BJ (cell line): Measurements from ENCODE around the gene CELA1. TPM values are rescaled to one million over a fixed set of nuclear protein-coding genes. Genes with fewer than 3 reads are reported as not detected.
"Not testable (repeated sequence)": the region's sequence is repeated elsewhere in the genome, so short reads cannot be mapped to it uniquely, and the experiment has no call there.

ENCODE experiments used
- CTCF ChIA-PET: fragments of 350-600 bp; formaldehyde crosslinking; extraction: SDS; loops from one replicate; lab custom pipeline; 2021; ENCODE audit warnings: antibody characterized with exemption, inconsistent platforms; lab: Yijun Ruan, JAX
- POLR2A ChIA-PET: fragments of 300-600 bp; sonication (Branson Sonifier 250); formaldehyde crosslinking; extraction: SDS; loops from one replicate; lab custom pipeline; 2021; ENCODE audit warnings: antibody characterized with exemption; lab: Charles Lee
- DNase-seq: peaks from one replicate; pipeline ENCODE4 v3.0.0-alpha.2; 2011; ENCODE audit warnings: low read depth
- H3K27me3 ChIP-seq: 2 replicates; pipeline ENCODE4 v1.6.0; 2011; ENCODE audit warnings: low read length; ENCODE audit not compliant: control insufficient read depth, insufficient read depth
- H3K36me3 ChIP-seq: 2 replicates; pipeline ENCODE4 v1.5.1; 2011; ENCODE audit warnings: low read length; ENCODE audit not compliant: control insufficient read depth, insufficient read depth
- H3K4me3 ChIP-seq: 2 replicates; pipeline ENCODE4 v1.5.1; 2011; ENCODE audit warnings: low read depth, mild to moderate bottlenecking, control low read depth, low read length
- CTCF ChIP-seq: IDR thresholded peaks from 2 replicates; pipeline ENCODE4 v1.5.1; 2011; ENCODE audit warnings: low read depth, mild to moderate bottlenecking, control low read depth, inconsistent platforms, low read length, moderate library complexity; ENCODE audit not compliant: insufficient read depth
- polyA plus RNA-seq: library from polyadenylated mRNA; depleted of rRNA; stranded (reverse); fragments of >200 nt; gene quantifications from 2 replicates; pipeline ENCODE4 v1.2.3, GENCODE V29; 2011

The CELA1 gene
- polyA plus RNA-seq, 1 experiment: not detected

GRCh38 chr12:51295651-51296050 lies 50.8 kb downstream of the CELA1 start:
- POLR2A ChIA-PET: no interaction called here
- H3K36me3 ChIP-seq: no peaks in the 10 kb centered on the region
- H3K27me3 ChIP-seq: no peaks in the 10 kb centered on the region
- no peak for DNase-seq
- CTCF ChIA-PET: no interaction called here
- H3K4me3 ChIP-seq: no peak overlapping the region
- no peak for TF ChIP-seq CTCF

- POLR2A ChIA-PET, CTCF ChIA-PET, H3K4me3 ChIP-seq, DNase-seq, H3K27me3 ChIP-seq, H3K36me3 ChIP-seq: not testable (repeated sequence)
Observed at GRCh38 chr12:51294097-51294496, 52.4 kb downstream of the CELA1 start.

- no peaks in the 10 kb centered on the region for H3K27me3 ChIP-seq
- CTCF ChIA-PET: no interaction called here
- no peak for TF ChIP-seq CTCF
- H3K4me3 ChIP-seq: no peak overlapping the region
- no peak for DNase-seq
- POLR2A ChIA-PET: no interaction called here
- no peaks in the 10 kb centered on the region for H3K36me3 ChIP-seq
Observed at GRCh38 chr12:51293696-51294095, 52.8 kb downstream of the CELA1 start.

GRCh38 chr12:51291603-51292513 lies 54.6 kb downstream of the CELA1 start:
- POLR2A ChIA-PET: interaction anchor here (0.8 kb wide), 1 partner anchor 267 kb away, joined by 4 read pairs; no protein-coding TSS in a partner anchor
- H3K36me3 ChIP-seq, CTCF ChIA-PET, DNase-seq, H3K27me3 ChIP-seq, H3K4me3 ChIP-seq: not testable (repeated sequence)

GRCh38 chr12:51285843-51286242 lies 60.6 kb downstream of the CELA1 start:
- ChIA-PET CTCF (interaction anchor here (1.2 kb wide), 1 partner anchor 55 kb away, joined by 3 read pairs; no protein-coding TSS in a partner anchor), POLR2A (no interaction called here)
- Histone ChIP-seq H3K36me3 (no peaks in the 10 kb centered on the region), H3K4me3 (no peak overlapping the region), H3K27me3 (no peaks in the 10 kb centered on the region)
- DNase-seq: no peak
- no peak for TF ChIP-seq CTCF

- Histone ChIP-seq H3K27me3 (no peaks in the 10 kb centered on the region), H3K36me3 (no peaks in the 10 kb centered on the region), H3K4me3 (no peak overlapping the region)
- ChIA-PET POLR2A (no interaction called here), CTCF (interaction anchor here (1.0 to 2.4 kb wide), 4 partner anchors 11 to 233 kb away, joined by 3 to 10 read pairs (median 3); partner anchors contain the start of genes LETMD1 and SMAGP)
- DNase-seq: peak; percentile 23
- no peak for TF ChIP-seq CTCF
Observed at GRCh38 chr12:51281202-51281924, 65.1 kb downstream of the CELA1 start.
